ENCODE data around the gene MYRIP.

Gene MYRIP

DNA sequence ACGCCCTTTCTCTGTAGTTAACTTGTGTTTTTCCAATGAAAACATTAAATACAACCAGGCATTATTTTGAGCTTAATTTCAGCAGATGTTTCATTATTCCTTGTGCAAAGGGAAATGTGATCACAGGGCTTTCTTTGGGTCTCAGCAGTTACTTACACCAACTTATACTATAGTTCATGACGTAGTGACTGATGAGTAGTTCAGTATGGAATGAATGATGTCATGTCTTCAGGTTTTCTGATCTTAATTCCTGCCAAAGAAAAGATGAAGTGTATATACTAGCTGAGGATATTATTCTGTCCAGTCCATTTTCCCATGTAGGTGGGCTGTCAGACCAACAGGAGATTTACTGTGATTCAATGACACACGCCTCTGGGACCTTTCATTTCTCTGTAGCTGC is 61.3 kb downstream of the MYRIP start:
- 0 out of 3 replicates have a peak, but pooled peaks have one; percentile 19 for ATAC-seq

DNA sequence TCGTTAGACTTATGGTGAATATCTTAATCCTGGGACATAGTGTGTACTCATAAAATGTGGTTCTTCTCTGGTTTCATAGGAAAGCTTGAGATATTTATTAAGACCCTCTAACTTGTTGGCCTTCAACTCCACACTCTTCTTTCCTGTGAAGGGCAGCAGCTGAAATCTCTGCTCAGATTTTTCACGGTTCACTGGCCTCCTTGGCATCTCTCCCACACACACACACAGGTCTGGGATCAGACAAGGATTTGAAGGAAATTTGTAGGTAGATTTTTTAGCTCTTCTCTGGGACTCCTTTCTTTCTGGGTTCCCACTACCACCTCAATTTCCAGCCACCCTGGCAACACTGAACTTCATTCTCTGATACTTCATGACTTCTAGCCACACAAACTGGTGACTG is 70.2 kb downstream of the MYRIP start:
- TF ChIP-seq ESRRG (CRISPR knock-in tag; IDR thresholded peaks at IDR 0.05) (no peak), TOX (CRISPR knock-in tag; IDR thresholded peaks at IDR 0.05; ENCODE audit: borderline replicate concordance) (no peak), PATZ1 (CRISPR knock-in tag; IDR thresholded peaks at IDR 0.05; ENCODE audit: borderline replicate concordance) (no peak), ARNTL (CRISPR knock-in tag; IDR thresholded peaks at IDR 0.05; ENCODE audit: borderline replicate concordance, low read depth) (no peak), PPARA (CRISPR knock-in tag; IDR thresholded peaks at IDR 0.05; ENCODE audit: borderline replicate concordance) (no peak), GLIS3 (CRISPR knock-in tag; IDR thresholded peaks at IDR 0.05) (no peak), ZNF70 (CRISPR knock-in tag; IDR thresholded peaks at IDR 0.05) (no peak), TCF4 (CRISPR knock-in tag; IDR thresholded peaks at IDR 0.05; ENCODE audit: borderline replicate concordance) (no peak), ZNF8 (CRISPR knock-in tag; IDR thresholded peaks at IDR 0.05) (no peak)
- TF ChIP-seq, protein P1, sequence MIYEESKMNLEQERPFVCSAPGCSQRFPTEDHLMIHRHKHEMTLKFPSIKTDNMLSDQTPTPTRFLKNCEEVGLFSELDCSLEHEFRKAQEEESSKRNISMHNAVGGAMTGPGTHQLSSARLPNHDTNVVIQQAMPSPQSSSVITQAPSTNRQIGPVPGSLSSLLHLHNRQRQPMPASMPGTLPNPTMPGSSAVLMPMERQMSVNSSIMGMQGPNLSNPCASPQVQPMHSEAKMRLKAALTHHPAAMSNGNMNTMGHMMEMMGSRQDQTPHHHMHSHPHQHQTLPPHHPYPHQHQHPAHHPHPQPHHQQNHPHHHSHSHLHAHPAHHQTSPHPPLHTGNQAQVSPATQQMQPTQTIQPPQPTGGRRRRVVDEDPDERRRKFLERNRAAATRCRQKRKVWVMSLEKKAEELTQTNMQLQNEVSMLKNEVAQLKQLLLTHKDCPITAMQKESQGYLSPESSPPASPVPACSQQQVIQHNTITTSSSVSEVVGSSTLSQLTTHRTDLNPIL (CRISPR knock-in tag; IDR thresholded peaks at IDR 0.05; ENCODE audit: low read depth), result no peak
- ATAC-seq, result no peak

More for the DNA sequence above, 61.3 kb downstream of the MYRIP start:
- TF ChIP-seq BACH2 (CRISPR knock-in tag; IDR thresholded peaks at IDR 0.05; ENCODE audit: borderline replicate concordance) (no peak), ZNF565 (CRISPR knock-in tag; conservative IDR thresholded peaks at IDR 0.05; ENCODE audit: low read depth) (no peak), ISL1 (CRISPR knock-in tag; IDR thresholded peaks at IDR 0.05) (no peak), SNAI2 (CRISPR knock-in tag; IDR thresholded peaks at IDR 0.05) (no peak), ZNF8 (CRISPR knock-in tag; IDR thresholded peaks at IDR 0.05) (no peak), RARB (CRISPR knock-in tag; IDR thresholded peaks at IDR 0.05) (no peak), TOX (CRISPR knock-in tag; IDR thresholded peaks at IDR 0.05; ENCODE audit: borderline replicate concordance) (no peak), ESRRG (CRISPR knock-in tag; IDR thresholded peaks at IDR 0.05) (no peak)

DNA sequence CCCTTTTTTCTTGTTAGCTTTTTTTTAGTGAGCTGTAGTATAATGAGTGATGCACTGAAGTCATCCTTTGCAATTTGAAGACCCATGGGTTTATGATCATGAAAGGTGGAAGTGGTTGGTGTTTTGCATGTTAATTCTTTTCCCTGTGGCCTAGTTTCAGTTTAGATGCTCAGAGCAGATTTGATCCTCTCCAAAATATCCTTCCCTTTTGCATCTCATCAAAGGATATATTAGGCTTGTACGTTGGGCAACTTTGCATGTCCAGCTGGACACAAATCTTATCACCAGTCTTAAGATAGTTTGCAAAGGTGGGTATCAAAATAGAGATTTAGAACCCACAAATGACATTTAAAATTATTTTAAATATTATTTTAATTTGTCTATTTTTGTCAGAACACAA is 72.7 kb downstream of the MYRIP start:
- TF ChIP-seq GLIS3 (CRISPR knock-in tag; IDR thresholded peaks at IDR 0.05) (no peak), ZNF70 (CRISPR knock-in tag; IDR thresholded peaks at IDR 0.05) (no peak), OSR1 (CRISPR knock-in tag; IDR thresholded peaks at IDR 0.05) (no peak), TCF4 (CRISPR knock-in tag; IDR thresholded peaks at IDR 0.05; ENCODE audit: borderline replicate concordance) (no peak), ESRRG (CRISPR knock-in tag; IDR thresholded peaks at IDR 0.05) (no peak), CSDC2 (CRISPR knock-in tag; IDR thresholded peaks at IDR 0.05) (no peak), ZNF8 (CRISPR knock-in tag; IDR thresholded peaks at IDR 0.05) (no peak), TOX (CRISPR knock-in tag; IDR thresholded peaks at IDR 0.05; ENCODE audit: borderline replicate concordance) (no peak)
- TF ChIP-seq, protein P2, sequence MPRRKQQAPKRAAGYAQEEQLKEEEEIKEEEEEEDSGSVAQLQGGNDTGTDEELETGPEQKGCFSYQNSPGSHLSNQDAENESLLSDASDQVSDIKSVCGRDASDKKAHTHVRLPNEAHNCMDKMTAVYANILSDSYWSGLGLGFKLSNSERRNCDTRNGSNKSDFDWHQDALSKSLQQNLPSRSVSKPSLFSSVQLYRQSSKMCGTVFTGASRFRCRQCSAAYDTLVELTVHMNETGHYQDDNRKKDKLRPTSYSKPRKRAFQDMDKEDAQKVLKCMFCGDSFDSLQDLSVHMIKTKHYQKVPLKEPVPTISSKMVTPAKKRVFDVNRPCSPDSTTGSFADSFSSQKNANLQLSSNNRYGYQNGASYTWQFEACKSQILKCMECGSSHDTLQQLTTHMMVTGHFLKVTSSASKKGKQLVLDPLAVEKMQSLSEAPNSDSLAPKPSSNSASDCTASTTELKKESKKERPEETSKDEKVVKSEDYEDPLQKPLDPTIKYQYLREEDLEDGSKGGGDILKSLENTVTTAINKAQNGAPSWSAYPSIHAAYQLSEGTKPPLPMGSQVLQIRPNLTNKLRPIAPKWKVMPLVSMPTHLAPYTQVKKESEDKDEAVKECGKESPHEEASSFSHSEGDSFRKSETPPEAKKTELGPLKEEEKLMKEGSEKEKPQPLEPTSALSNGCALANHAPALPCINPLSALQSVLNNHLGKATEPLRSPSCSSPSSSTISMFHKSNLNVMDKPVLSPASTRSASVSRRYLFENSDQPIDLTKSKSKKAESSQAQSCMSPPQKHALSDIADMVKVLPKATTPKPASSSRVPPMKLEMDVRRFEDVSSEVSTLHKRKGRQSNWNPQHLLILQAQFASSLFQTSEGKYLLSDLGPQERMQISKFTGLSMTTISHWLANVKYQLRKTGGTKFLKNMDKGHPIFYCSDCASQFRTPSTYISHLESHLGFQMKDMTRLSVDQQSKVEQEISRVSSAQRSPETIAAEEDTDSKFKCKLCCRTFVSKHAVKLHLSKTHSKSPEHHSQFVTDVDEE (CRISPR knock-in tag; IDR thresholded peaks at IDR 0.05), result no peak

DNA sequence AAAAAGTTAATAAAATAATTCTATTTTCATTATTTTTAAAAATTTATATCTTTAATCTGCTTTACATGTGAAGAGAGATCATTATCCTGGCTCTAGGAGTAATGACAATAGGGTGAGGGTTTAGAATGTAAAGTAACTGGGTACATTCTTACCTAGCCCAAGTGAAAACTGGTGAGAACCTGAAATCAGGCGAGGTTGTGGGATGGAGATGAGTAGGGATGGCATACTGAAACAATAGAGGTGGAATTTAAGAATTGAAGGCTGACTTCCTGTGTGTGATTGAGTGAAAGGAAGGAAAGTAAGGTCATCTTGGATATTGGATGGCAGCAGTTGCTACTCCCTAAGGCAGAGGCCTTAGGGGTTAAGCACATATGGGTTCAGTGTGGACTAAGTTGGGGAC is 82.7 kb downstream of the MYRIP start:
- TF ChIP-seq, protein P1 (CRISPR knock-in tag; IDR thresholded peaks at IDR 0.05; ENCODE audit: low read depth), result no peak
- TF ChIP-seq BACH2 (CRISPR knock-in tag; IDR thresholded peaks at IDR 0.05; ENCODE audit: borderline replicate concordance), result no peak
- TF ChIP-seq ESRRG (CRISPR knock-in tag; IDR thresholded peaks at IDR 0.05), result no peak
- TF ChIP-seq RARB (CRISPR knock-in tag; IDR thresholded peaks at IDR 0.05), result no peak
- no peak for TF ChIP-seq ISL1 (CRISPR knock-in tag; IDR thresholded peaks at IDR 0.05)
- TF ChIP-seq PATZ1 (CRISPR knock-in tag; IDR thresholded peaks at IDR 0.05; ENCODE audit: borderline replicate concordance), result no peak
- no peak for TF ChIP-seq ZFP3 (CRISPR knock-in tag; IDR thresholded peaks at IDR 0.05)
- TF ChIP-seq, protein P2 (CRISPR knock-in tag; IDR thresholded peaks at IDR 0.05), result no peak
- ATAC-seq, result no peak

More for the DNA sequence above, 72.7 kb downstream of the MYRIP start:
- no peak for ATAC-seq
